Activated T-cell treated with anti-CD3 and anti-CD28 coated beads, Interleukin-2, amount 50 U/mL, for 1 hour (primary cell): ENCODE results near the gene F2R.

Experiments used
- DNase-seq: peaks from one replicate; pipeline ENCODE4 v3.0.0-alpha.2; 2020

F2R gene

DNA sequence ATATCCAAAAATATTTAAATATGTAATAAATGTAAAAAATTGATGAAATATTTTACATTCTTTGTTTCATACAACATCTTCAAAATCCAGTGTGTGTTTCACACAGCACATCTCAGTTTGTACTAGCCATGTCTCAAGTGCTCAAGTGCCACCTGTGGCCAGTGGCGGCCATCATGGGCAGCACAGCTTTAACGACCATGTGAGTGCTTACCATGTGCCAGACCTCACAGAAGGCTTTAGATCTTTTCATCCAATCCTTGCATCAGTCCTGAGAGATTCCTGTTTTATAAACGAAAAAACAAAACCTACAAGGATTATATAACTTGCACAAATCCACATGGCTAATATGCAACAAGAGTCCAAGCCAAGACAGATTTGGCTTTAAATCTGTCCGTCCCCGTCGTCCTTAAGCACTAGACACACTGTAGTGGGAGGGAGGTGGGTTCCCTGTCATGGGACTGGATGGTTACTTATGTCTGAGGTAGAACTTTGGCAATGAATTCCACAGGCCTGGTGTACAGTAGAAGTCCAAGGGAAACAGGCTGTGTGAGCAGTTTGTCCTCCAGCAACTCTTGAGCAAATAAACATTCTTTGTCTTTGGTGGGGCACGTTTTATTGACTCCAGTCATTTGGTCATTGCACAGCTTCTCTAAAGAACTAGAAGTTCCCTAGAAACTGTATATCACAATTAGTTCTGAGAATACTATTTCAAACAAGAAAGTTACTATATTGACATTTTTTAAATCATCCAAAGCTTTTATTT lies 25.0 kb upstream of the F2R start:
- no peak for DNase-seq

DNA sequence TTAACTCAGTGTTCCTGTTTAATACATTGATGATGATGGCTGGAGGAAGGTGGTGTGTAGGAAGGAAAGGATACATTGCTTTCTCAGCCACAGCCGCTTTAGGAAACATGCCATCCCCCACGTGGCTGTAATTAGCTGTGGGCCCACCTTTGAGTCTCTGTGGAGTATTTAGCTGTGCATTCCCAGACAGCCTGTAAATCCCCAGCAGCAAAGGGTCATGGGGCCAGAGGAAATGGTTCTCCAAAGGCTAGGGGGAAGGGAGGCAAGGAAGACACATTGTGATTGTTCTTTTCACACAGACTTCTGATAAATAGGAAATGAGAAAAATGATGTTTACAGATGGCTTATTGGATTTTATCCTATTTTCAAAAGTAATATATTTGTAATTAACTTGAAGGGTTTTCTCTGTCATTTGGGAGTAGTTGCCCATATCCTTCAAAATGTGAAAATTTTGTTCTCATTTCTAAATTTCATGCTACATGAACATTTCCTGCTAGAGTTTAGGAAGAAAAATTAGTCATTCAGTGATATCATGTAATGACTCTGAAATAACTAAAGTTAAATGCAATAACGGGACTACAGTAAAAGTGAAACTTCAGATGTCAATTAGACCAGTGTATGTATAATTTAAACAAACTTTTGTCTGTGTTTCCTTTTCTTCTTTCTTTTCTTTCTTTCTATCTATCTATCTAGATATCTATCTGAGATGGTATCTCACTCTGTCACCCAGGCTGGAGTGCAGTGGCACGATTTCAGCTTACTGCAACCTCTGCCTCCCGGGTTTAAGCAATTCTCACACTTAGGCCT lies 24.3 kb upstream of the F2R start:
- no peak for DNase-seq

DNA sequence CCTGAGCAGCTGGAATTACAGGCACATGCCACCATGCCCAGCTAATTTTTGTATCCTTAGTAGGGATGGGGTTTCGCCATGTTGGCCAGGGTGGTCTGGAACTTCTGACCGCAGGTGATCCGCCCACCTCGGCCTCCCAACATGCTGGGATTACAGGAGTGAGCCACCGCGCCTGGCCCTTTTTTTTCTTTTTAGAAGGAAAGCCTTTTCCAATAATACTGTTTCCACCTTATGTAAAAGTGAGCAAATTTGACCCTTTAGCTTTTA lies 23.7 kb upstream of the F2R start:
- DNase-seq = no peak

DNA sequence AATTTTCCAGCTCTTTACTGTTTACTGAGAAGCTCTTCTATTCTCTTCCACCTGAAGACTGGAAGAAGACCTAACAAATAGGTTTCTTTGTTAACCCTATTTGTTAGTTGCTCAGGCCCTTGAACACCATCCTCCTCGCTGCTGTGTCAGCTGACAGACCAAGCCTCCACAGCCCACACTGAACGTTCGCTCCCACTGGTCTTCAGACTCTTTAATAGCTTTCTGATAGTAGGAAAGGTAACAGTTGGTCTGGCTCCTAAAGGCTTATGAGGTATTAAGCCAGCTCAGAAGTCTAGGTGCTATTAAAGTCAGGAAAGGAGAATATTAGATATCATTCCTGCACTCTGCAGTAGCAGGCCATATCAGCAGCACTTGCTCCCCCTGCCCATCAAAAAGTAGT lies 23.3 kb upstream of the F2R start:
- no peak for DNase-seq

DNA sequence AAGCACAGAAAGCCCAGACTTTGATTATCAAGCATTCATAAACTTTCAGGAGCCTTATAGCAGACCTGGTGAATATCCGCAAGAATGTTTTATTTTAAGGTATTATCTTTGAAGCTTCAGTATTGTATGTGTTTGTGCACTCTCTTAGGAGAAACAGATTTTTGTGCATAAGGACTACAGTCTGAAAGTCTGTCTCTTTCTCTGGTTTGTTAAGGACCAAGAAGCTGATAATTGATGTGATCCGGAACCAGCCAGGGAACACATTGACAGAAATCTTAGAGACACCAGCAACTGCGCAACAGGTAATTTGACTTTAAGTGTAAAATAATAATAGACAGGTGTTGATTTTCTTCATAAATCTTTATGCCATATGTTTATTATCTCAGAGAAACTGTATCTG lies 22.8 kb upstream of the F2R start:
- DNase-seq = no peak

DNA sequence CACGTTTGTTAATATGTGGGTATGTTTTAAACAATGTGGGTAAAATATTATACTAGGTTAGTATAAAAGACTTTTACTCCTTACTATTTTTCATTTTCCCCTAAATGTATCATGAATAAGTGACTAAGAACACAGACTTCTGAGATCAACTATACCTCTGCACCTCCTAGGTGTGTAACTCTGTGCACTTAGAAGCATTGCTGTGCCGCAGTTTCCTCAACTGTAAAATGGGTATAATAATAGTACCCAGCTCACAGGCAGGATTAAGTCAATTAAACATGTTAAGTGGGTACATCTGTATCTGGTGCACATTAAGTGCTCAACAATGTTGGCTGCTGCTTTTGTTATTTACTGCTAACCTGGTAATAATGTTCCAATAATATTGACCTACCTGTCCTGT lies 21.6 kb upstream of the F2R start:
- DNase-seq = no peak

DNA sequence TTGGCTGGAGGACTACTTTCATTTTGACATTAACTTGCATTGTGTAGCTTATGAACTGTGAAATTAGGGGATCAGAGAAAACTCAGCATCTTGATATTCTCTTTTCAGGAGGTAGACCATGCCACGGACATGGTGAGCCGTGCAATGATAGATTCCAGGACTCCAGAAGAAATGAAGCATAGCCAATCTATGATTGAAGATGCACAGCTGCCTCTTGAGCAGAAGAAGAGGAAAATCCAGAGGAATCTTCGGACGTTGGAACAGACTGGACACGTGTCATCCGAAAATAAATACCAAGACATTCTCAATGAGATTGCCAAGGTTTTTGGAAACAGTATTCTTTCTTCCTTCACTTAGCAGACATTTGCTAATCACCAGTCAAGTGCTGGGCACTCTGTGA lies 20.6 kb upstream of the F2R start:
- DNase-seq = no peak

DNA sequence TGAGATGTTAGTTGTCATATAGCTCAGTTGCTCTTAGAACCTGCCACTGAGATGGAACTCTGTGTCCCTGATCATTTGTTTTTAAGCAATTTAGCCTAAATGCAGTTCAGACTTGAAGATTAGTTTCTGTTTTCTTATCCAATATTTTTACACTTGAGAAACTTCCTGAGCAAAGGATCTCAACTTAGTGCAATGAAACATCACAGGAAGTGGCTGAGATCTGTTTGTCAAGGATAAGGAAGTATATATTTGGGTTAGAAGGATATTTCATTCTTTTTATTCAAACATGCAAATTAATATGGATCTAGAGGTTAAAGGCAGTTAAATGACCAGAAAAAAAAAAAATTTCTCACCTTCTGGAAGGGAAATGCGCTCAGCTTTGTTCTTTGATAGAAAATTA lies 19.7 kb upstream of the F2R start:
- DNase-seq = no peak

DNA sequence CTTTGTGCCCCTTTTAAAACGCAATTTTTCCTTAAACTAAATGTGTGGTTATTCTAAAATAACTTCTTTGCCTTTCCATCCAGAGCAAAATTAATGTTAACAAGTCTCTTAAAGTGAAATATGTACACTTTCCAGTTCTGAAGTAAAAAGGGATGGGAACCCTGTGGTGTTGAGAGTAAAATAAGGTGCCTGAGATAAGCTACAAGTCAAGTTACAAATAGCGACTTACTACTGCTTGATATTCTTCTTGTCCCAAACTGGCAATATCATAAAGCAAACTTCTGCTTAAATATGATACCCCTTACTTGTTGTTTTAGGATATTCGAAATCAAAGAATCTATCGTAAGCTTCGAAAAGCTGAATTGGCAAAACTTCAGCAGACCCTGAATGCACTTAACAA lies 18.3 kb upstream of the F2R start:
- no peak for DNase-seq

DNA sequence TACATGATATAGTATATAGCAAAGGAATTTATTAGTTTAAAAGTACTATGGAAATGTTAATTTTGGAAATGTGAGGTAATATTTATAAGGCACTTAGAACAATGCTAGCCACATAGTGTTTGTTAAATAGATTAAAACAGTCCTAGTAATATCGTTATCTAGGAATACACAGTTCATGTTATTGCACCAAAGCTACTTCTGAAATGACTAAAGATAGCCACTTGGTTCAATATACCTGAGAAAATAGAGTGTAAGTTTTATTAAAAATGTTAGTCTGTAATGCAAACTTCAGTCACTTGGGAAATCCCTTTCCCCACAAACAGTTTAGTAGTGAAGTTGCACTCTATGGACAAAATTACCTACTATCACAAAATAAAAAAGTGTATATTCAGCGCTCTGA lies 15.4 kb upstream of the F2R start:
- no peak for DNase-seq

DNA sequence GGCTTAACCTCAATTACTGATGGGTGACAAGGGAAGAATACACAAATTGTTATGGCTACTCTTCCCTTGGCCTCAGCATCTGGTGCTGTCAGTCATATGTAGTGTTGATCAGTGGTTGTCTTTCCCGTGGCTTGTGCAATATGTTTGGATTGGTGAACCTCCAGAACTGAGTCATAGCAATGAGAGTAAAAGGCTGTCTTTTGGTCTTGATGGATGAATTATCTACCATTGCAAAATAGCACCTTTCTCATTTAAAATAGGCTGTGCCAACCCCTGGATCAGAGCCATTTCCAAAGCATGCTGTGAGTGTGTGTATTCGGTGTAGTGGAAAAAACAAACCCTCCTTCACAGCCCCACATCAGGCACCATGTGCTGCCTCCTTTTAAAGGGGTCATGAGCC lies 14.6 kb upstream of the F2R start:
- no peak for DNase-seq

DNA sequence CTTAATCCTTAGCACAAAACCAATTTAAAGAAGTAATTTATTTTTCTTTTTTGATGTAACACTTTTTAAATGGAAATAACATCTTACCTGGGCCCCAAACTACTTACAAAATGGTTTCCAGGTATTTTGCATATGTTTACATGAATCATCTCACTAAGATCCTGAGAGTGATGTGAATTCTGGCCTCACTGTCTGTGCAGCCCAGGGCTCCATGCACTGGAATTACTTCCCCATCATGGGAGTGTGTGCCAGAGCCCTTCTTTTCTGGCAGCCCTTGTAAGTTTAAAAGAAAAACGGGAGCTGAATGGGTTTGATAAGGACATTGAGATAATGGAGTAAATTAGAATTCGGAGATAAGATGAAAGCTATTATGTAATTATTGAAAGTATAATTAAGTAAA lies 12.2 kb upstream of the F2R start:
- no peak for DNase-seq

DNA sequence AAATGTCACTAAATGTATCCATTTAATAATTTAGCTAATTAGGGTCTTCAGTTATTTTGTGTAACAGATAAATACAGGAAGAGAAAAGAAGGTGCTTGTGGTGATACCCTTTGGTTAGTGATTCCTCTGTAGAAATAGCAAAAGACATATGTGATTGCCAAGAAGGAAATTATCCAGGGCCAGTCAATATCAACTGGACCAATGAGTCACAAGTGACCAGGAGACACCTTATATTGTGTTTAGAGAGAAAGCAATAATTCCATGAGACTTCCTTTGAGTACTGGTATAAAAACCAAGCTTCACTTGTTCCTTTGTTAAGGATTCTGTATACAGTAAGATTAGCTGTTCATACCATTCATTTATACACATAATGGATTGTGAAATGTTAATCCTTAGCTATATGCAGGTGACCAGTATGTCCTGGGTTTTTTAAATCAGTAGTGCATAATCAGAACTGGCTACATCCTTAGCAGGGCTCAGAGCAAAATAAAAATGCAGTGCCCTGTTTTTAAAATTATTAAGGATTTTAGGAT lies 11.7 kb upstream of the F2R start:
- DNase-seq = no peak

DNA sequence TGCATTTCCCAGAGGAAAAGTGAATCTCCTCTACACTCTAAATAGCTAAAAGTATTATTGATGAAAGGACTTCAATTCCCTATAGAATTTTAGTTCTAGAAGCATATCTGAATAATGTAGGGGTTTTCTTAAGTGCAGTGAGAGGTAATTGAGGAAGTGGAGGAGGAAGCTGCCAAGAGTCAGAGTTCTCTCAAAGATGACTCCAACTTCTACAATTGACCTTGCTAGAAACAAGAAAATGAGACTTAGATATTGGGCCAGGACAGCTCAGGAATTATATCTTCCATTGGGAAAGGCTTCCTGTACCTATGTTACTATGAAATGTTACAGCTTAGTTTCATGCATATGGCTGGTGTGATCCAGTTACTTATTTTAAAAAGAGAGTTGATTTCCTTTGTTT lies 10.4 kb upstream of the F2R start:
- DNase-seq = no peak

DNA sequence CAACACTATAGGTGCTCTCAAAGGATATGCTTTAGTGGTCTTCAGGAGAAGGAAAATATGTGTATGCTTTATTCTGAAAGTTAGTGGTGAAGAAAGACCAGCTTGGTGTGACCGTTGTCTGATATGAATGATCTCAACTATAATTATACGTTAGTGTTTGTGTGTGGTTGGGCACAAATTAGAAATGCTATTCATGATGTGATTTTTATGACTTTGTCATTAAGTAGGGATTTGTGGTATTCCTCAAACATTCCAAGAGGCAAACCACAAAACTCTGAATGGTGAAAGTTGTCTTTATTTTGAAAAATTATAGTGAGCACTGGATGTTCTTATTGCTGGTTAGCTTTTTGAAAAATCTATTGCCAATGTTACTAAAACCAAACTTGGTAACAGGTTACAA lies 6.2 kb upstream of the F2R start:
- no peak for DNase-seq

DNA sequence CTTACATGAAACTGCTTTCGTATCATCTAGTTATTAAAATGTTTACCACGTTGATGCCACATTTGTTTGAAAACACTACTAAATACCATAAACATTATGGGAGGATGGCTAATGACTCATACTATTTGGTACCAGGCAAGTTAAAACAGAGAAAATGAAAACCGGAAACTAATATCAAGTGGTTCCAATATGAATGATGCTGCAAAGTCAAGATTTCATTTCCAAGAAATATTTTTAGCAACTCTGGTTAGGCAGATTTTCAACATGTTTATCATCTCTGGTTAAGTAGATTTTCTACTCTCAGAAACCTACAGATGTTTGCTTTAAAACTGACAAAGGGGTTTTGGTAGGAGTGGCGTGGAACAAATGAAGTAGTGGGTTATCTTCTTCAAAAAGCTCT lies 4.9 kb upstream of the F2R start:
- no peak for DNase-seq

DNA sequence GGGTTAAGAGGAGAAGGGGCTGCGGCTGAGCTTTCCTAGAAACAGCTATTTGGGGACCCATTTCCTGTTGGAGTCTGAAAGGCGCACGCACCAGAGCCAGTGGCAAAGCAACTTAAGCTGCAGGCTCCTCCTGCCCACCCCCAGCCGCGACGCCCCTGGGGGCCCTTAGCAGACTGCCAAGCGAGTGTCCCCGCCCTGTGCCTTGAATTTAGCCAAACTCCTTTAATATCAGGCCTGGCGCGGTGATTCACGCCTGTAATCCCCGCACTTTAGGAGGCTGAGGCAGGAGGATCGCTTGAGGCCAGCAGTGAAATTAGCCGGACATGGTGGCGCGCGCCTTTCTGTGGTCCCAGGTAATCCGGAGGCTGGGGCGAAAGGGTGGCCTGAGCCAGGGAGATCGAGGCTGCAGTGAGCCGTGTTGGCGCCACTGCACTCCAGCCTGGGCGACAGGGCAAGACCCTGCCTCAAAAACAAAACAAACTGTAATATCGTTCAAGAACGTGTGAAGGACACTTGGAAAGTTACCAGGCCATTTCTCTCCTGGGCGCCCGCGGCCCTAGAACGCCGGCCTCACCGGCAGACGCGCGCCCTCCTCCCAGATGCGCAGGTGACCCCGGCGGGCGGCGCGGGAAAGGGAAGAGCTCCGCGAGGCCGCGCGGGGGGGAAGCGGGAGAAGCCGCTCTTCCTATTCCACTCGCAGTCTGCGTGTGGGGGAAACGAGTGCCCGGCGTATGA lies 1.0 kb upstream of the F2R start:
- DNase-seq = peak; percentile 30

DNA sequence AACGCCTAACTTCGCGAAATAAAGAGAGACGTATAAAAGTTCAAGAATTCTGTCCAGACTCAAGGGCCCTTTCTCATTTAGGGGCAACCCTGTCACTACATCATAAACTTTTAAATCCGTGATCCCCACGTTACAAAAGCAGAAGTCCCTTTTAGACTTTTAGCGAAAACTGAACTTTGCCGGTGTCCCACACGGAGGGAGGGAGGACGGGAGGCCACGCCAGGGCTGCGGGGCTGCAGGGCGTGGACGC lies 515 bp upstream of the F2R start:
- no peak for DNase-seq

DNA sequence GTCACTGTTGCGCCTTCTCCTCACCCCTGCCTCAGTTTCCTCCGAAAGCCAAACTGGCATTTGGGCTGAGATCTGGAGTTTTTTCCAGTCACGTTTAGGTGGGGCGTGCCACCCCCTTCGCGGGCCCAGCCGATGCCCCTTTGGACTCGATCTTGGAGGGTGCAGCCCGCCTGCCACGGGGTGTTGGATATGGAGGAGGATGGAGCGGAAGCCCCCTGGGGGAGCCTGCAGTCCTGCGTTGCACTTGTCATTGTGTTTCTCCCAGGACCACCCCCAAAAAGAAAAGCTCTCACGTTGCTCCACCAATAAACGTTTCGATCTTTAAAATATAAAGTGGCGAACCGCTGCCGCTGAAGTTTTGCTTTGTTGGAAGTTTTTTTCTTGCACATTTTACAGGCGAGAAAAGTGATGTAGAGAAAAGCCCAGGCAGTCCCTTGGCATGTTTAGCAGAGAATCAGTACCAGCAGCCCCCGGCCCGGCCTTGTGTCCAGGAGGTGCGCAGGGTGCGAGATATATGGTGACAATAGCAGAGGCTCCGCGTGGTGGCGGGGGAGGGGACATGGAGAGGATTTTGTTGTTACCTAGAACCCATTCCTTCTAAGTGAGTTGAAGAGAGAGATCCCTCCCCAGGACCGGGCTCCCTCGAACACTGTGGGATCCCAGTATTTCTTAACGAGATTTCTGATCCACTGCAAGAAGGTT lies 681 bp downstream of the F2R start:
- peak; percentile 24 for DNase-seq

DNA sequence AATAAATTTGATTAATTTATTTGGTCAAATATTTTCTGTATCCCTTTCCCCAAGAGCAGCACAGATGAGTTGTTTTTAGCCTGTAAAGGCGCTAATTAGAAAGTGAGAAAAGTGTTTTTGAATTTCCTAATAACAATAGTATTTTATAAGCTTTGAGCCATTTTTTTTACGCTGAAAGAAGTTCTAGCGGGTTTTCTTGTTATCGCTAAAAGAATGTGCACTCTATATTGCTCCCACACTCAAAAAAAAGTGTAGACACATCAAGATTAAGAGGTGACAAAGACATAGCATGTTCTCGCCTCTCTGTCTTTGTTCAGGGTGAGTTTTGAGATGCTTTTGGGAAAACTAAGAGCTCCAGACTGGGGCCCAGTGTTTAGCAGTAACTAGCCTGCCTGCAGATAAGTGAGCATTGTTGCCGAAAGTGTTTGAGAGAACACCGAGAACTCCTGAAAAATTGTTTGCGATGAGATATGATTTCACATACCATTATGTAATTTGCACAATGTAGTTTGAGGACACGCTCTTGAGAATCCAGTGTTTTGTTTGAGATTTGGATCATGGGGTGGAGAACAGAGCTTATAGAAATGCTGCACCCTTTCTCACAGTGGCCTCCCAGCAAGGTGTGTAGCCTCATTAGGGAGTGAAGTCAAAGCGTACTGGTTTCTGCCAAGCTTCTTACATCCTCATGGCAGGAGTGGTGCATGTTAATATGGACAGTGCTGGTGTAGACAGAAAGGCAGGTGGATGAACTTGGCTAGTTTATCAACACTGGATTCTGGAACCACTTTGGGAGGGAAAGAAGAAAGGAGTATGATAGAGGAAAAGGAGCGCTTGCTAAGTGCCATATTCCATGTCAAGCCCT lies 1.5 kb downstream of the F2R start:
- DNase-seq = no peak

DNA sequence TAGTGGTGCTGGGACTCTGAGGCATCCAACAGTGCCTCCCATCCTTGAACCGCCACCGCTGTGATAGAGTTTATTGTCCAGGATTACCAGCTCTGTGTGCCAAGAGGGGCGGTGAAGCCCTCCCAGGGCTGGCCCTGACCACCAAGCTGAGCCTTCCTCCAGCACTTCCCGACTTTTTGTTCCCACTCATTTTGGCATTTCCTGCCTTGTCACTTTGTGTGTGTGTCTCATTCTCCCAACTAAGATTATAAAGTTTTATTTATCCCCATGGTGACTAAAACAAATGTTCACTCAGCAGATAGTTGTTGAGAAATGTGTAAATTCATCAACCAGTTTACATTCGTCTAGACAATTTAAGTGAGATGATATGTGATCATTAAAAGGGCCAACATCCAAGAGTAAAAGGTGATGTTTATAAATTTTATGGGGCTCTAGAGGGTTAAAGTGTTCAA lies 2.5 kb downstream of the F2R start:
- DNase-seq = no peak

DNA sequence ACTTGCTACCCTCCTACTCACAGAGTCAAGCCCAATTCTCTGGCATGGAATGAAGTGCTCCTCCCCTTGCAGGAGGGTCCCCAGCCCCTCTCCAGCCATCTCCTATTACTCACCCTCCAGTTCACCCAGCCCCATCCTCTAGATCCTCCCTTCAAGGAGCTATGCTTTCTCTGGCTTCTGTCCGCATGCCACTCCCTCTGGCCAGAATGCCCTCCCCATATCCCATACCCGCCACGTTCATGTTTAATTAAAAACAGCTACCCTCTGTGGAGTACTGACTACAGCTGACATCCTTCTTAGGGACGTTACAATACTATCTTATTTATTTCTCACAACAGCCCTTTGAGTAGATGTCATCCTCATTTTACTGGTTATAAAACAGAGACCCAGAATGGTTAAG lies 3.0 kb downstream of the F2R start:
- no peak for DNase-seq
